ENCODE results near the gene ZGRF1. TPM values are rescaled to one million over a fixed set of nuclear protein-coding genes. Genes with fewer than 3 reads are reported as not detected.

ZGRF1 gene
- total RNA-seq, 1 donor from 2014 or later, result 20.0 TPM

DNA sequence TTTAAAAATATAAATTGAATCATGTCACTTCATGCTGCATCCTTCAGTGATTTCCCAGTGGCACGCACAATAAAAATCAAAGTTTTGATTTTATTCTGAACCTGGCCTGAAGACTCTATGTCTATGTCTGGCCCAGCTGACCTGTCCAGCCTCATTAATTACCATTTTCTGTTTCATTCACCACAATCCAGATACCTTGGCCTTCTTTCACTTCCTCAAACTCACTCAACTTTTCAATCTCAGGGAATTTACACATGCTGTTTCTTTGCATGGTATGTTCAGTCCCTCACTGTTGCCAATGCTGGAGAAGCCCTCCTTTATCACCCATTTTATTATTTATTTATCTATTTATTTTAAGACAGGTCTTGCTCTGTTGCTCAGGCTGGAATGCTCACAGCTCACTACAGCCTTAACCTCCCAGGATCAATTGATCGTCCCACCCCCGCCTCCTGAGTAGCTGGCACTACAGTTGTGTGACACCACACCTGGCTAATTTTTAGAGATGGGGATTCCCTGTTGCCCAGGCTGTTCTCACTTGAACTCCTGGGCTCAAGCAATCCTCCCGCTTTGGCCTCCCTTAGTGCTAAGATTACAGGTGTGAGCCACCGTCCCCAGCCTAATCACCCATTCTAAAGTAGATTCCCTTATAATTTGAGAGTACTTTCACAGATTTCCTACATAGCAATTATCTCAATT, 43.1 kb downstream of the ZGRF1 start:
- Mint-ChIP-seq H3K4me3 (ENCODE audit: low read depth) (no peak overlapping the region), H3K27me3 (no peaks in the 10 kb centered on the region), H3K36me3 (ENCODE audit: insufficient read depth) (peaks cover 4% of the 10 kb centered on the region), H3K27ac (no peak overlapping the region), H3K4me1 (ENCODE audit: low read depth) (no peaks in the 10 kb centered on the region), H3K9me3 (ENCODE audit: low read depth) (peaks cover 4% of the 10 kb centered on the region)
- TF ChIP-seq CTCF (IDR thresholded peaks at IDR 0.05; ENCODE audit: unreplicated experiment), result no peak
- no peak for DNase-seq (ENCODE audit: low spot score, unreplicated experiment)

- no peak for DNase-seq (ENCODE audit: low spot score, unreplicated experiment)
- H3K36me3 Mint-ChIP-seq (ENCODE audit: insufficient read depth), result peaks cover 4% of the 10 kb centered on the region
- no peaks in the 10 kb centered on the region for H3K27me3 Mint-ChIP-seq
These were observed 44.0 kb downstream of the ZGRF1 start for GRCh38 chr4:112592717-112593116.

DNA sequence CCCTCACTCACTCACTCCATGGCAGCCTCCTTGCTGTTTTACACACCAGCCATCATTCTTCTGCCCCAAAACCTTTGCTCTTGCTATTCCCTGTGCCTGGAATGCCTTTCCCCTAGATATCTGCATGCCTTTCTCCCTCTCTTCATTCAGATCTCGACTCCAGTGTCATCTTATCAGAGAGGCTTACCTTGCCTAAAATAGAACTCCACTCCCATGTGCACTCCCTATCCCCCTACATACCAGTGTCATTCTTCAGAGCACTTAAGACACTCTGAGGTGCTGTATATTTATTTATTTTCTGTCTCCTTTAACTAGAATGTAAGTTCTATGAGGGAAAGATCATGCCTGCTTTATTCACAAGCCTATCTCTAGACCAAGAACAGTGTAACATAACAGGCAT, 45.1 kb downstream of the ZGRF1 start:
- H3K36me3 Mint-ChIP-seq (ENCODE audit: insufficient read depth), result peaks cover 4% of the 10 kb centered on the region
- DNase-seq (ENCODE audit: low spot score, unreplicated experiment), result no peak
- no peaks in the 10 kb centered on the region for H3K27me3 Mint-ChIP-seq
- no peak overlapping the region for H3K4me3 Mint-ChIP-seq (ENCODE audit: low read depth)
- peaks cover 4% of the 10 kb centered on the region for H3K9me3 Mint-ChIP-seq (ENCODE audit: low read depth)
- no peak overlapping the region for H3K27ac Mint-ChIP-seq
- H3K4me1 Mint-ChIP-seq (ENCODE audit: low read depth), result no peaks in the 10 kb centered on the region
- no peak for TF ChIP-seq CTCF (IDR thresholded peaks at IDR 0.05; ENCODE audit: unreplicated experiment)

More at GRCh38 chr4:112592717-112593116, 44.0 kb downstream of the ZGRF1 start:
- Mint-ChIP-seq H3K27ac (no peak overlapping the region), H3K4me3 (ENCODE audit: low read depth) (no peak overlapping the region), H3K4me1 (ENCODE audit: low read depth) (no peaks in the 10 kb centered on the region), H3K9me3 (ENCODE audit: low read depth) (peaks cover 4% of the 10 kb centered on the region)
- no peak for TF ChIP-seq CTCF (IDR thresholded peaks at IDR 0.05; ENCODE audit: unreplicated experiment)

DNA sequence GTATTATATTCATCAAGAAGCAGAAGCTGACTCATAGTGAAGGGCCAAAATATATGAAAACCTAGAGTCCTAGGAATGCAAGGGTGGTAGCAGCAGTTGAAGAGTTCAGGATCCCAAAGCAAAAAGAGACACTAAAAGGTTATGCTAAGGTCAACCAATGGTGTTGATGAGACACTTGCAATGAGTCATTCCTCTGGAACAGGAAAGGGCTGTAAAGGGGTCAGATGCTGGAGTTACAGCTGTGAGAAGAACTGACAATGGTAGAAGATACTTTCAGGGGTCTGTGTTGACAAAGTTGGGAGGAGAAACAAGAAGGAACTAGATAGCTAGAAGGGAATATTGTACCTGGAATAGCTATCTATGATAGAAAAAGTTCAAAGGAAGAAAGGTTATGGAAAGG, 47.5 kb downstream of the ZGRF1 start:
- Mint-ChIP-seq H3K27ac (no peak overlapping the region), H3K4me3 (ENCODE audit: low read depth) (no peak overlapping the region), H3K9me3 (ENCODE audit: low read depth) (peaks cover 4% of the 10 kb centered on the region), H3K4me1 (ENCODE audit: low read depth) (no peaks in the 10 kb centered on the region), H3K27me3 (no peaks in the 10 kb centered on the region), H3K36me3 (ENCODE audit: insufficient read depth) (peaks cover 4% of the 10 kb centered on the region)
- no peak for DNase-seq (ENCODE audit: low spot score, unreplicated experiment)
- no peak for TF ChIP-seq CTCF (IDR thresholded peaks at IDR 0.05; ENCODE audit: unreplicated experiment)

DNA sequence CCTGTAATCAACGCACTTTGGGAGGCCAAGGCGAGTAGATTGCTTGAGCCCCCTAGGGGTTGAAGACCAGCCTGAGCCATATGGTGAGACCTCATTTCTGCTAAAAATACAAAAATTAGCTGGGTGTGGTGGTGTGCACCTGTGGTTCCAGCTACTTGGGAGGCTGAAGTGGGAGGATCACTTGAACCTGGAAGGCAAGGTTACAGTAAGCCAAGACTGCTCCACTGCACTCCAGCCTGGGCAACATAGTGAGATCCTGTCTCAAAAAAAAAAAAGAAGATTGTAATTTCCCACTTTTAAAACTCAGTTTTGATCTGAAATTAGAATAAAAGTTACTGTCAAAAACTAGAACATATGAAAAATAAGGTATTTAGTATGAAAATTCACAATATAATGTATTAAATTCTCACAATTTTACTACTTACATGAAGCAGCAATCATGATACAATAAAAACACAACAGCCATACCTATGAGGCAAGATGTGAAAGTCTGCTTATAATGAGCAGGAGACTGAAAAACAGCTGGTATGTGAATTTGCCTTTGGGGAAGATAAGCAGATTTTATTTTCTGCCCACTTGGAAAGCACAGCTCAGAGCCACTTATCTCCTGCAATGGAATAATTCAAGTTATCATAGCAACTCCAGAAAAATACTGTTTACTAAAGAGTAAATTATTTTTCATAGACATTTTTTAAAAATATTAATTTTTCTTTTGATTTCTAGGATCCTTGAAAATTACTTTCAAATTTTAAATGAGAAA, 50.6 kb downstream of the ZGRF1 start:
- H3K9me3 Mint-ChIP-seq (ENCODE audit: low read depth), result no peaks in the 10 kb centered on the region
- no peak for DNase-seq (ENCODE audit: low spot score, unreplicated experiment)
- H3K27ac Mint-ChIP-seq, result no peak overlapping the region
- no peaks in the 10 kb centered on the region for H3K4me1 Mint-ChIP-seq (ENCODE audit: low read depth)
- H3K4me3 Mint-ChIP-seq (ENCODE audit: low read depth), result no peak overlapping the region
- no peak for TF ChIP-seq CTCF (IDR thresholded peaks at IDR 0.05; ENCODE audit: unreplicated experiment)
- peaks cover 8% of the 10 kb centered on the region for H3K36me3 Mint-ChIP-seq (ENCODE audit: insufficient read depth)
- no peaks in the 10 kb centered on the region for H3K27me3 Mint-ChIP-seq
